Hepatocyte (in vitro differentiated cells): Measurements from ENCODE around the gene RASSF3. TPM values are rescaled to one million over a fixed set of nuclear protein-coding genes. Genes with fewer than 3 reads are reported as not detected.

Source experiments
- DNase-seq: peaks from one replicate; pipeline ENCODE4 v3.0.0-alpha.2; 2016; ENCODE audit warnings: low spot score
- H2AFZ ChIP-seq: fragments of 200-600 bp; sonication (generic); 2 replicates; pipeline ENCODE4 v1.6.0; 2016; ENCODE audit warnings: antibody characterized with exemption, mild to moderate bottlenecking
- H3K27ac ChIP-seq: fragments of 200-600 bp; sonication (generic); 2 replicates; pipeline ENCODE4 v1.5.1; 2016; ENCODE audit warnings: mild to moderate bottlenecking
- H3K27me3 ChIP-seq: fragments of 200-600 bp; sonication (generic); 2 replicates; pipeline ENCODE4 v1.6.1; 2016
- H3K36me3 ChIP-seq: fragments of 200-600 bp; sonication (generic); replicated peaks from 2 replicates; pipeline ENCODE4 v1.5.1; 2016; ENCODE audit warnings: low read depth; ENCODE audit not compliant: insufficient read depth
- H3K4me1 ChIP-seq: fragments of 200-600 bp; sonication (generic); 2 replicates; pipeline ENCODE4 v1.5.1; 2016; ENCODE audit warnings: mild to moderate bottlenecking, moderate library complexity; ENCODE audit not compliant: insufficient read depth
- H3K4me2 ChIP-seq: fragments of 200-600 bp; sonication (generic); 2 replicates; pipeline ENCODE4 v1.6.0; 2016
- H3K4me3 ChIP-seq: fragments of 200-600 bp; sonication (generic); 2 replicates; pipeline ENCODE4 v1.5.1; 2016; ENCODE audit warnings: mild to moderate bottlenecking
- H3K79me2 ChIP-seq: fragments of 200-600 bp; sonication (generic); 2 replicates; pipeline ENCODE4 v1.6.0; 2017; ENCODE audit warnings: mild to moderate bottlenecking
- H3K9me2 ChIP-seq: fragments of 200-600 bp; sonication (generic); replicated peaks from 2 replicates; pipeline ENCODE4 v1.6.0; 2017; ENCODE audit warnings: mild to moderate bottlenecking; ENCODE audit not compliant: insufficient read depth
- H3K9me3 ChIP-seq: fragments of 200-600 bp; sonication (generic); 2 replicates; pipeline ENCODE4 v1.5.1; 2016; ENCODE audit warnings: low read depth, mild to moderate bottlenecking
- H4K20me1 ChIP-seq: fragments of 200-600 bp; sonication (generic); 2 replicates; pipeline ENCODE4 v1.6.0; 2016; ENCODE audit warnings: mild to moderate bottlenecking; ENCODE audit not compliant: insufficient read depth, poor library complexity, severe bottlenecking
- EZH2 ChIP-seq: fragments of 200-600 bp; sonication (generic); IDR thresholded peaks from 2 replicates; pipeline ENCODE4 v1.6.1; 2016; ENCODE audit warnings: antibody characterized with exemption, mild to moderate bottlenecking, borderline replicate concordance
- EZH2phosphoT487 ChIP-seq: fragments of 200-600 bp; sonication (generic); IDR thresholded peaks from one replicate; pipeline ENCODE4 v1.6.1; 2018; ENCODE audit warnings: antibody characterized with exemption, mild to moderate bottlenecking, low read depth, moderate library complexity; ENCODE audit not compliant: unreplicated experiment, severe bottlenecking
- WGBS: methylation state at CpG from one replicate; pipeline ENCODE4 v1.1.6; 2016; ENCODE audit warnings: low lambda C conversion rate; ENCODE audit errors: missing lambda C conversion rate; 5-methylcytosine and 5-hydroxymethylcytosine counted together
- polyA plus RNA-seq: library from polyadenylated mRNA; unstranded; fragments of >200 nt; fragmentation: Nextera tagmentation; extraction: Ambion mirVana; gene quantifications from 2 replicates; pipeline ENCODE4 v1.2.1, GENCODE V29; 2016
- total RNA-seq: library from RNA; depleted of rRNA; stranded (reverse); fragments of >200 nt; gene quantifications from 2 replicates; pipeline ENCODE4 v1.2.3, GENCODE V29; 2014
- TF ChIP-seq, protein P1 (sequence below): fragments of 200-600 bp; sonication (generic); IDR thresholded peaks from 2 replicates; pipeline ENCODE4 v1.5.1; 2016; ENCODE audit warnings: antibody characterized with exemption, mild to moderate bottlenecking; ENCODE audit not compliant: poor library complexity

RASSF3 gene
- total and polyA plus RNA-seq, 2 experiments from 2014 or later, result 7.8 to 22.3 TPM

DNA sequence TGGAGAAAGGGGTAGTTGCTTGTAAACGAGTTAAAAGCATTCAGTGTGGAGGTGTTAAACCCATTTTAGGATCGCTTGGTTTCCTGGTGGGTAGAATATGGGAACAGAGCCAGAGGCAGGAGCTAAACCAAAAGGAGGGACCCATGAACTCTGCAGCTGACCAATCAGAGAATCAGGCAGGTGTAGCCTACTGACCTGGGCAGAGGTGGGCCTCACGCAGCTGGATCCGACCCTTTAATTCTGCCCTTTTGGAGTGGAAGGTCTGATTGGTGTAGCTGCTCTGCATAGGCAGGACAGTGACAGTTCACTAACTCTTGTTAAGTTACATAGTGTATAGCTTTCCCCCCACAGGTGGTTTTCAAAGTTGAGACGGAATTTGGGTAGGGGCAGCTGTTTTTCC lies 85.3 kb downstream of the RASSF3 start:
- H3K27ac ChIP-seq, result no peak overlapping the region
- no peak for DNase-seq
- no peaks in the 10 kb centered on the region for H4K20me1 ChIP-seq
- no peak overlapping the region for H3K4me3 ChIP-seq
- no peak overlapping the region for H2AFZ ChIP-seq
- H3K9me2 ChIP-seq, result no peaks in the 10 kb centered on the region
- 69% methylated on average over 5 of the region's 5 CpGs for WGBS
- no peaks in the 10 kb centered on the region for H3K79me2 ChIP-seq
- H3K9me3 ChIP-seq, result no peaks in the 10 kb centered on the region
- H3K27me3 ChIP-seq, result no peaks in the 10 kb centered on the region
- no peak overlapping the region for H3K4me2 ChIP-seq
- H3K4me1 ChIP-seq, result no peaks in the 10 kb centered on the region
- no peaks in the 10 kb centered on the region for H3K36me3 ChIP-seq
- no peak for TF ChIP-seq EZH2
- TF ChIP-seq, protein P1, sequence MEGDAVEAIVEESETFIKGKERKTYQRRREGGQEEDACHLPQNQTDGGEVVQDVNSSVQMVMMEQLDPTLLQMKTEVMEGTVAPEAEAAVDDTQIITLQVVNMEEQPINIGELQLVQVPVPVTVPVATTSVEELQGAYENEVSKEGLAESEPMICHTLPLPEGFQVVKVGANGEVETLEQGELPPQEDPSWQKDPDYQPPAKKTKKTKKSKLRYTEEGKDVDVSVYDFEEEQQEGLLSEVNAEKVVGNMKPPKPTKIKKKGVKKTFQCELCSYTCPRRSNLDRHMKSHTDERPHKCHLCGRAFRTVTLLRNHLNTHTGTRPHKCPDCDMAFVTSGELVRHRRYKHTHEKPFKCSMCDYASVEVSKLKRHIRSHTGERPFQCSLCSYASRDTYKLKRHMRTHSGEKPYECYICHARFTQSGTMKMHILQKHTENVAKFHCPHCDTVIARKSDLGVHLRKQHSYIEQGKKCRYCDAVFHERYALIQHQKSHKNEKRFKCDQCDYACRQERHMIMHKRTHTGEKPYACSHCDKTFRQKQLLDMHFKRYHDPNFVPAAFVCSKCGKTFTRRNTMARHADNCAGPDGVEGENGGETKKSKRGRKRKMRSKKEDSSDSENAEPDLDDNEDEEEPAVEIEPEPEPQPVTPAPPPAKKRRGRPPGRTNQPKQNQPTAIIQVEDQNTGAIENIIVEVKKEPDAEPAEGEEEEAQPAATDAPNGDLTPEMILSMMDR, result no peak
- no peak for TF ChIP-seq EZH2phosphoT487

DNA sequence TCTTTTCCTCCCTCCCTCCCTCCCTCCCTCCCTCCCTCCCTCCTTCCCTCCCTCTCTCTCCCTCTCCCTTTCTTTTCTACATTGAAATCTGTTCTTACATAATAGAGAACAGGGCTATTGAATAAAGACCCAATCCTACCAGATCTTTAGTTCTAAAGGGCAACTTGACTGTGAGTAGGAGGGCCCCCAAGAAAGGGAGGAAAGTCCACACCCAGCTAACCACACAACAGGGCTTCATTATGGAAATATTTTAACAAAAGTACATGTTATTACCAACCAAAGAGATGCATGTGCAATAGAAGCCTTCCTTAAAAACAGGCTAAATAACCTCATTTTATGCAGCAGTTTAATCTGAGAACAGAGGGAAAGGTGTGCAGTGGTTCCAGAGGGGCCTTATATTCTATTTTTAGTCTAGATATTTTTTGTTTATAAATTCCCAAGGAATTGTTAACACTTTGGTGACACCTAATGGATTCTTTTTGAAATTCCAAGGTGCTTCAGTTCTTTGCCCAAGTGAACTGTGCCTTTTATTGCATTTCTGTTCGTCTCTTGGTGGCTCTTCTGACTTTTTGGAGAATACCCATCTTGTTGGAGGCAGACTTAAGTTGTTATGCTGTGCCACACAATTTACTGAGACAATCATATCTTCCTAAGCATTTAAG lies 85.9 kb downstream of the RASSF3 start:
- Histone ChIP-seq H4K20me1 (no peaks in the 10 kb centered on the region), H3K9me3 (no peaks in the 10 kb centered on the region), H3K4me1 (no peaks in the 10 kb centered on the region), H3K9me2 (no peaks in the 10 kb centered on the region), H3K4me2 (peak overlapping the region; percentile 3), H2AFZ (no peak overlapping the region), H3K79me2 (no peaks in the 10 kb centered on the region), H3K27ac (no peak overlapping the region), H3K27me3 (no peaks in the 10 kb centered on the region), H3K4me3 (no peak overlapping the region), H3K36me3 (no peaks in the 10 kb centered on the region)
- TF ChIP-seq EZH2 (no peak), EZH2phosphoT487 (no peak)
- TF ChIP-seq, protein P1, result peak; percentile 61
- 48% methylated on average over 1 of the region's 1 CpG for WGBS
- DNase-seq, result peak; percentile 37

DNA sequence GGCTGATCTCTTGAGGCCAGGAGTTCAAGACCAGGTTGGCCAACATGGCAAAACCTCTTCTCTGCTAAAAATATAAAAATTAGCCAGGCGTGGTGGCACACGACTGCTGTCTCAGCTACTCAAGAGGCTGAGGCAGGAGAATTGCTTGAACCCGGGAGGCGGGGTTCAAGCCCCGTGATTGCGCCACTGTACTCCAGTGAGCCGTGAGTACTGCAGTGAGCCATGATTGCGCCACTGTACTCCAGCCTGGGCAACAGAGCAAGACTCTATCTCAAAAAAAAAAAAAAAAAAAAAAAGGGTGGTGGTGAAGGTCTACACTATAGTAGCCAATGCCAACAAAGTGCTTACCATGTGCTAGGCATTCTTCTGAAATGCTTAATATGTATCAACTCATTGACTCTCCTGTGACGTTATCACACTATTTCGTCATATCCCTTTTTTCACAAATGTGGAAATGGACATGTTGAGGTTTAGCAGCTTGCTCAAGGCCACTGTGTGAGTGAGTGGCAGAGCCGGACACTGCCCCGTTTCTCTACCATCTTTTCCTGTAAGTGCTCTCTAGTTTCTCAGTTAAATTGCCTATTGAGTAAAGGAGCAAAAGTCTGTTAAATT lies 89.3 kb downstream of the RASSF3 start:
- H3K4me1 ChIP-seq, result no peaks in the 10 kb centered on the region
- WGBS, result 97% methylated on average over 12 of the region's 12 CpGs

More for the DNA sequence above, 89.3 kb downstream of the RASSF3 start:
- Histone ChIP-seq H3K9me2 (no peaks in the 10 kb centered on the region), H3K4me2 (no peak overlapping the region), H2AFZ (no peak overlapping the region), H3K9me3 (no peaks in the 10 kb centered on the region), H3K4me3 (no peak overlapping the region), H3K27me3 (no peaks in the 10 kb centered on the region), H3K79me2 (no peaks in the 10 kb centered on the region), H3K36me3 (no peaks in the 10 kb centered on the region), H4K20me1 (no peaks in the 10 kb centered on the region), H3K27ac (no peak overlapping the region)
- no peak for DNase-seq
- TF ChIP-seq, protein P1, result no peak
- TF ChIP-seq EZH2, result no peak
- TF ChIP-seq EZH2phosphoT487, result no peak
